Hepatocyte (in vitro differentiated cells): ENCODE results near the gene ACADL. TPM values are rescaled to one million over a fixed set of nuclear protein-coding genes. Genes with fewer than 3 reads are reported as not detected.
A peak's percentile ranks its signal among the peaks of the same experiment; 100 is the strongest.
"Not testable (repeated sequence)": the region's sequence is repeated elsewhere in the genome, so short reads cannot be mapped to it uniquely, and the experiment has no call there.

Source experiments
- DNase-seq: peaks from one replicate; pipeline ENCODE4 v3.0.0-alpha.2; 2016; ENCODE audit warnings: low spot score
- H2AFZ ChIP-seq: fragments of 200-600 bp; sonication (generic); 2 replicates; pipeline ENCODE4 v1.6.0; 2016; ENCODE audit warnings: antibody characterized with exemption, mild to moderate bottlenecking
- H3K27ac ChIP-seq: fragments of 200-600 bp; sonication (generic); 2 replicates; pipeline ENCODE4 v1.5.1; 2016; ENCODE audit warnings: mild to moderate bottlenecking
- H3K27me3 ChIP-seq: fragments of 200-600 bp; sonication (generic); 2 replicates; pipeline ENCODE4 v1.6.1; 2016
- H3K36me3 ChIP-seq: fragments of 200-600 bp; sonication (generic); replicated peaks from 2 replicates; pipeline ENCODE4 v1.5.1; 2016; ENCODE audit warnings: low read depth; ENCODE audit not compliant: insufficient read depth
- H3K4me1 ChIP-seq: fragments of 200-600 bp; sonication (generic); 2 replicates; pipeline ENCODE4 v1.5.1; 2016; ENCODE audit warnings: mild to moderate bottlenecking, moderate library complexity; ENCODE audit not compliant: insufficient read depth
- H3K4me2 ChIP-seq: fragments of 200-600 bp; sonication (generic); 2 replicates; pipeline ENCODE4 v1.6.0; 2016
- H3K4me3 ChIP-seq: fragments of 200-600 bp; sonication (generic); 2 replicates; pipeline ENCODE4 v1.5.1; 2016; ENCODE audit warnings: mild to moderate bottlenecking
- H3K79me2 ChIP-seq: fragments of 200-600 bp; sonication (generic); 2 replicates; pipeline ENCODE4 v1.6.0; 2017; ENCODE audit warnings: mild to moderate bottlenecking
- H3K9me2 ChIP-seq: fragments of 200-600 bp; sonication (generic); replicated peaks from 2 replicates; pipeline ENCODE4 v1.6.0; 2017; ENCODE audit warnings: mild to moderate bottlenecking; ENCODE audit not compliant: insufficient read depth
- H3K9me3 ChIP-seq: fragments of 200-600 bp; sonication (generic); 2 replicates; pipeline ENCODE4 v1.5.1; 2016; ENCODE audit warnings: low read depth, mild to moderate bottlenecking
- H4K20me1 ChIP-seq: fragments of 200-600 bp; sonication (generic); 2 replicates; pipeline ENCODE4 v1.6.0; 2016; ENCODE audit warnings: mild to moderate bottlenecking; ENCODE audit not compliant: insufficient read depth, poor library complexity, severe bottlenecking
- EZH2 ChIP-seq: fragments of 200-600 bp; sonication (generic); IDR thresholded peaks from 2 replicates; pipeline ENCODE4 v1.6.1; 2016; ENCODE audit warnings: antibody characterized with exemption, mild to moderate bottlenecking, borderline replicate concordance
- EZH2phosphoT487 ChIP-seq: fragments of 200-600 bp; sonication (generic); IDR thresholded peaks from one replicate; pipeline ENCODE4 v1.6.1; 2018; ENCODE audit warnings: antibody characterized with exemption, mild to moderate bottlenecking, low read depth, moderate library complexity; ENCODE audit not compliant: unreplicated experiment, severe bottlenecking
- WGBS: methylation state at CpG from one replicate; pipeline ENCODE4 v1.1.6; 2016; ENCODE audit warnings: low lambda C conversion rate; ENCODE audit errors: missing lambda C conversion rate; 5-methylcytosine and 5-hydroxymethylcytosine counted together
- polyA plus RNA-seq: library from polyadenylated mRNA; unstranded; fragments of >200 nt; fragmentation: Nextera tagmentation; extraction: Ambion mirVana; gene quantifications from 2 replicates; pipeline ENCODE4 v1.2.1, GENCODE V29; 2016
- total RNA-seq: library from RNA; depleted of rRNA; stranded (reverse); fragments of >200 nt; gene quantifications from 2 replicates; pipeline ENCODE4 v1.2.3, GENCODE V29; 2014
- TF ChIP-seq, protein P1 (sequence below): fragments of 200-600 bp; sonication (generic); IDR thresholded peaks from 2 replicates; pipeline ENCODE4 v1.5.1; 2016; ENCODE audit warnings: antibody characterized with exemption, mild to moderate bottlenecking; ENCODE audit not compliant: poor library complexity

The ACADL gene
- total and polyA plus RNA-seq, 2 experiments from 2014 or later, result 1.1 to 2.1 TPM

- H4K20me1 ChIP-seq, result no peaks in the 10 kb centered on the region
- H3K9me3 ChIP-seq, result no peaks in the 10 kb centered on the region
- no peak for DNase-seq
- peak overlapping the region; percentile 46 for H3K4me2 ChIP-seq
- no peaks in the 10 kb centered on the region for H3K4me1 ChIP-seq
- 37% methylated on average over 1 of the region's 1 CpG for WGBS
- H3K9me2 ChIP-seq, result no peaks in the 10 kb centered on the region
- no peaks in the 10 kb centered on the region for H3K79me2 ChIP-seq
- H3K27me3 ChIP-seq, result no peaks in the 10 kb centered on the region
- H3K36me3 ChIP-seq, result no peaks in the 10 kb centered on the region
- peak overlapping the region; percentile 13 for H3K27ac ChIP-seq
- H2AFZ ChIP-seq, result no peak overlapping the region
- TF ChIP-seq EZH2phosphoT487, result no peak
- no peak for TF ChIP-seq EZH2
- TF ChIP-seq, protein P1, sequence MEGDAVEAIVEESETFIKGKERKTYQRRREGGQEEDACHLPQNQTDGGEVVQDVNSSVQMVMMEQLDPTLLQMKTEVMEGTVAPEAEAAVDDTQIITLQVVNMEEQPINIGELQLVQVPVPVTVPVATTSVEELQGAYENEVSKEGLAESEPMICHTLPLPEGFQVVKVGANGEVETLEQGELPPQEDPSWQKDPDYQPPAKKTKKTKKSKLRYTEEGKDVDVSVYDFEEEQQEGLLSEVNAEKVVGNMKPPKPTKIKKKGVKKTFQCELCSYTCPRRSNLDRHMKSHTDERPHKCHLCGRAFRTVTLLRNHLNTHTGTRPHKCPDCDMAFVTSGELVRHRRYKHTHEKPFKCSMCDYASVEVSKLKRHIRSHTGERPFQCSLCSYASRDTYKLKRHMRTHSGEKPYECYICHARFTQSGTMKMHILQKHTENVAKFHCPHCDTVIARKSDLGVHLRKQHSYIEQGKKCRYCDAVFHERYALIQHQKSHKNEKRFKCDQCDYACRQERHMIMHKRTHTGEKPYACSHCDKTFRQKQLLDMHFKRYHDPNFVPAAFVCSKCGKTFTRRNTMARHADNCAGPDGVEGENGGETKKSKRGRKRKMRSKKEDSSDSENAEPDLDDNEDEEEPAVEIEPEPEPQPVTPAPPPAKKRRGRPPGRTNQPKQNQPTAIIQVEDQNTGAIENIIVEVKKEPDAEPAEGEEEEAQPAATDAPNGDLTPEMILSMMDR, result no peak
- no peak overlapping the region for H3K4me3 ChIP-seq
Measured at GRCh38 chr2:210189452-210190138, 35.7 kb downstream of the ACADL start.

DNA sequence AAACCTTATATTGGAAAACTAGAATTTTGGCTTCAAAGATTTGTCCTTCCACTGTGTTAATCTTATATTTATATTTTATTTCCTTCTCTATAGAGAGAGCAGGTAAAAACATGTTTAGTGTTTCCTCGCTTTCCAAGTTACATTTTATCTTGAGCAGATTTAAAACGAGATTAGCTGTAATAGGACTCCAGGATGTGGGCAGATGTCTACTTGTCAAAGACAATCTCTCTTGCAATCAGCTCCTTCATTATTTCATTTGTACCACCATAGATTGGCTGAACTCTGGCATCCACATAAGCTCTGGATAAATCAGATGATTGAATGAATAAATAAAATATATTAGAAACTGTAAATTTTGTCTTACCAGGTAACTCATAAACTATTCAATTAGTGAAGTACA is 36.5 kb downstream of the ACADL start:
- DNase-seq, result no peak
- Histone ChIP-seq H3K4me1 (no peaks in the 10 kb centered on the region), H2AFZ (no peak overlapping the region), H3K27me3 (no peaks in the 10 kb centered on the region), H3K9me3 (peaks cover 5% of the 10 kb centered on the region), H4K20me1 (no peaks in the 10 kb centered on the region), H3K4me3 (no peak overlapping the region), H3K4me2 (no peak overlapping the region), H3K79me2 (no peaks in the 10 kb centered on the region), H3K36me3 (no peaks in the 10 kb centered on the region), H3K9me2 (no peaks in the 10 kb centered on the region), H3K27ac (no peak overlapping the region)
- 42% methylated on average over 2 of the region's 2 CpGs for WGBS
- no peak for TF ChIP-seq EZH2phosphoT487
- TF ChIP-seq EZH2, result no peak
- TF ChIP-seq, protein P1, result no peak

DNA sequence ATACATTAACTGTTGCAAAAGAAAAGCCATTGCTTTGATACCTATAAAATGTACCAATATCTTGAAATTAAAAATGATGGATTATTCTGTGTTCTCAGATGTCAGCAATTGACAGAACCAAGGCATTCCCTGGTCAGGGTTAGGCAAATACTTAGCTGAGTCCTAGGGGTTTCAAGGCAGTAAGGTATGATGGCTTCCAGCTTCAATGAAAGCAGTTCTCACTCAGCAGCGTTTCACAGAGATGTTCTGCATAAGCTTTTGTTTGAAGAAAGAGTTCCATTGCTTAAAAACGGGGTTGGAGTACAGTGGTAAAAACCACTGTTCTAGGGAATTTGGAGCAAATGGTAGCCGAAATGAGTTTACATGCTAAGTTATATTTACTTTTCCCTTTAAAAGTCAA is 37.1 kb downstream of the ACADL start:
- no peaks in the 10 kb centered on the region for H3K36me3 ChIP-seq
- H3K27ac ChIP-seq, result no peak overlapping the region
- no peak for DNase-seq
- no peaks in the 10 kb centered on the region for H3K79me2 ChIP-seq
- H3K4me1 ChIP-seq, result no peaks in the 10 kb centered on the region
- no peak overlapping the region for H3K4me2 ChIP-seq
- H3K4me3 ChIP-seq, result no peak overlapping the region
- no peak overlapping the region for H2AFZ ChIP-seq
- 49% methylated on average over 3 of the region's 3 CpGs for WGBS
- no peaks in the 10 kb centered on the region for H4K20me1 ChIP-seq
- no peak for TF ChIP-seq EZH2phosphoT487
- no peak for TF ChIP-seq EZH2
- TF ChIP-seq, protein P1, result no peak
- H3K9me3 ChIP-seq, result peaks cover 5% of the 10 kb centered on the region
- H3K9me2 ChIP-seq, result no peaks in the 10 kb centered on the region
- H3K27me3 ChIP-seq, result no peaks in the 10 kb centered on the region

GRCh38 chr2:210183936-210184335 is 41.3 kb downstream of the ACADL start:
- not testable (repeated sequence) for H3K9me2 ChIP-seq, H3K4me3 ChIP-seq, DNase-seq, H3K36me3 ChIP-seq, H3K4me1 ChIP-seq, H3K27me3 ChIP-seq, H3K4me2 ChIP-seq, H4K20me1 ChIP-seq, H3K27ac ChIP-seq, H2AFZ ChIP-seq, H3K9me3 ChIP-seq, H3K79me2 ChIP-seq
- WGBS, result 96% methylated on average over 1 of the region's 1 CpG

DNA sequence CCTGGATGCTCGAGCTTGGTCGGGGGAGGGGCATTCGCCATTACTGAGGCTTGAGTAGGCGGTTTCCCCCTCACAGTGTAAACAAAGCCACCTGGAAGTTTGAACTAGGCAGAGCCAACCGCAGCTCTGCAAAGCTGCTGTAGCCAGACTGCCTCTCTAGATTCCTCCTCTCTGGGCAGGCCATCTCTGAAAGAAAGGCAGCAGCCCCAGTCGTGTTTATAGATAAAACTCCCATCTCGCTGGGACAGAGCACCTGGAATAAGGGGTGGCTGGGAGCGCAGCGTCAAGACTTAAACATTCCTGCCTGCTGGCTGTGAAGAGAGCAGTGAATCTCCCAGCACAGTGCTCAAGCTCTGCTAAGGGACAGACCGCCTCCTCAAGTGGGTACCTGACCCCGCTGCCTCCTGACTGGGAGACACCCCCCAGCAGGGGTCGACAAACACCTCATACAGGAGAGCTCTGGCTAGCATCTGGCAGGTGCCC is 43.6 kb downstream of the ACADL start:
- not testable (repeated sequence) for H4K20me1 ChIP-seq, H3K79me2 ChIP-seq, H3K9me2 ChIP-seq, H3K4me1 ChIP-seq, H3K27me3 ChIP-seq, H3K9me3 ChIP-seq, H3K27ac ChIP-seq, H3K36me3 ChIP-seq, H3K4me3 ChIP-seq
- Histone ChIP-seq H2AFZ (peak overlapping the region; percentile 16), H3K4me2 (peak overlapping the region; percentile 66)
- peak; percentile 47 for DNase-seq
- WGBS, result 30% methylated on average over 12 of the region's 12 CpGs

GRCh38 chr2:210181033-210181605 is 44.1 kb downstream of the ACADL start:
- not testable (repeated sequence) for H3K36me3 ChIP-seq, H2AFZ ChIP-seq, DNase-seq, H3K4me3 ChIP-seq, H3K9me3 ChIP-seq, H3K4me1 ChIP-seq, H3K79me2 ChIP-seq, H4K20me1 ChIP-seq, H3K9me2 ChIP-seq, H3K27ac ChIP-seq, H3K27me3 ChIP-seq
- peak overlapping the region; percentile 66 for H3K4me2 ChIP-seq
- WGBS, result 76% methylated on average over 3 of the region's 3 CpGs
